GM21576 (cell line): Measurements from ENCODE around the gene OTOS.

Experiments used
- ATAC-seq: cut with Tn5 transposase; IDR thresholded peaks from one replicate; pipeline ENCODE4 v1.9.1; 2021; ENCODE audit warnings: mild to moderate bottlenecking, moderate library complexity; ENCODE audit not compliant: unreplicated experiment

Gene OTOS

GRCh38 chr2:240140511-240140910, at the start of gene OTOS:
Gene OTOS, minus strand, starts transcription at chr2:240140658. Its CDS starts 332 bp downstream, at chr2:240140326.
- no peak for ATAC-seq

GRCh38 chr2:240189686-240190085, 49.2 kb upstream of the OTOS start:
- no peak for ATAC-seq

- ATAC-seq: no peak
These were observed 47.6 kb upstream of the OTOS start for GRCh38 chr2:240187989-240188590.

- ATAC-seq: no peak
These were observed 45.8 kb upstream of the OTOS start for GRCh38 chr2:240186191-240186725.

GRCh38 chr2:240184656-240185055, 44.2 kb upstream of the OTOS start:
- ATAC-seq: no peak

GRCh38 chr2:240183875-240184590, 43.6 kb upstream of the OTOS start:
- no peak for ATAC-seq

GRCh38 chr2:240183006-240183874, 42.8 kb upstream of the OTOS start:
- ATAC-seq: no peak

- ATAC-seq: no peak
These were observed 42.0 kb upstream of the OTOS start for GRCh38 chr2:240182476-240182875.

- ATAC-seq: no peak
These were observed 41.5 kb upstream of the OTOS start for GRCh38 chr2:240182001-240182400.

- ATAC-seq: no peak
These were observed 39.6 kb upstream of the OTOS start for GRCh38 chr2:240179941-240180666.

GRCh38 chr2:240179186-240179815, 38.8 kb upstream of the OTOS start:
- ATAC-seq: no peak

- no peak for ATAC-seq
These were observed 38.1 kb upstream of the OTOS start for GRCh38 chr2:240178564-240178963.

- ATAC-seq: no peak
These were observed 34.0 kb upstream of the OTOS start for GRCh38 chr2:240174496-240174895.

- ATAC-seq: no peak
These were observed 31.8 kb upstream of the OTOS start for GRCh38 chr2:240172071-240172895.

- ATAC-seq: no peak
These were observed 30.4 kb upstream of the OTOS start for GRCh38 chr2:240170883-240171282.

- ATAC-seq: no peak
These were observed 29.9 kb upstream of the OTOS start for GRCh38 chr2:240170354-240170735.

GRCh38 chr2:240169486-240170353, 29.3 kb upstream of the OTOS start:
- no peak for ATAC-seq

- ATAC-seq: no peak
These were observed 28.3 kb upstream of the OTOS start for GRCh38 chr2:240168546-240169361.
